OCI-LY3 (cell line): ENCODE data around the gene PKD1L1.

Source experiments
- H2AFZ ChIP-seq: fragments of 200-600, 300-600 bp; shearing (Covaris generic); 2 replicates; pipeline ENCODE4 v1.6.0; 2014; ENCODE audit warnings: antibody characterized with exemption, low read depth, low read length
- H3K27ac ChIP-seq: fragments of 200-600, 300-600 bp; sonication (generic); 2 replicates; pipeline ENCODE4 v1.5.1; 2014; ENCODE audit warnings: mild to moderate bottlenecking, low read length, moderate library complexity, mixed read lengths
- H3K27me3 ChIP-seq: fragments of 200-600, 300-600 bp; sonication (generic); 2 replicates; pipeline ENCODE4 v1.6.1; 2014; ENCODE audit warnings: low read depth, low read length, mixed read lengths
- H3K36me3 ChIP-seq: fragments of 200-600, 300-600 bp; sonication (generic); replicated peaks from 2 replicates; pipeline ENCODE3; 2014; ENCODE audit warnings: low read depth, low read length, mixed read lengths
- H3K4me1 ChIP-seq: fragments of 300-600, 200-600 bp; sonication (generic); 2 replicates; pipeline ENCODE4 v1.6.1; 2014; ENCODE audit warnings: low read length, mixed read lengths
- H3K4me2 ChIP-seq: fragments of 200-600, 300-600 bp; sonication (generic); 2 replicates; pipeline ENCODE4 v1.6.1; 2014; ENCODE audit warnings: low read length, mixed read lengths
- H3K4me3 ChIP-seq: fragments of 300-600, 200-600 bp; sonication (generic); 2 replicates; pipeline ENCODE4 v1.5.1; 2014; ENCODE audit warnings: antibody characterized with exemption, mild to moderate bottlenecking, low read length, moderate library complexity
- H3K79me2 ChIP-seq: fragments of 300-600, 200-600 bp; shearing (Covaris generic); 2 replicates; pipeline ENCODE4 v1.6.1; 2014; ENCODE audit warnings: mild to moderate bottlenecking, low read length, mixed read lengths
- H3K9ac ChIP-seq: fragments of 300-600, 200-600 bp; shearing (Covaris generic); 2 replicates; pipeline ENCODE4 v1.6.0; 2014; ENCODE audit warnings: mild to moderate bottlenecking, low read length, moderate library complexity
- H3K9me3 ChIP-seq: fragments of 200-600, 300-600 bp; shearing (Covaris generic); 2 replicates; pipeline ENCODE4 v1.6.1; 2014; ENCODE audit warnings: low read length, mixed read lengths; ENCODE audit not compliant: insufficient read depth
- H4K20me1 ChIP-seq: fragments of 200-600, 300-600 bp; sonication (generic); 2 replicates; pipeline ENCODE4 v1.6.1; 2016; ENCODE audit warnings: low read length, mixed read lengths; ENCODE audit not compliant: insufficient read depth
- EZH2phosphoT487 ChIP-seq: fragments of 200-600 bp; shearing (Covaris generic); IDR thresholded peaks from 2 replicates; pipeline ENCODE4 v1.6.1; 2018; ENCODE audit warnings: antibody characterized with exemption, mixed run types, low read depth
- TF ChIP-seq, protein P1 (sequence below): fragments of 200-600, 300-600 bp; sonication (generic); IDR thresholded peaks from 2 replicates; pipeline ENCODE4 v1.5.1; 2014; ENCODE audit warnings: antibody characterized with exemption, low read length, low read depth

Gene PKD1L1

DNA sequence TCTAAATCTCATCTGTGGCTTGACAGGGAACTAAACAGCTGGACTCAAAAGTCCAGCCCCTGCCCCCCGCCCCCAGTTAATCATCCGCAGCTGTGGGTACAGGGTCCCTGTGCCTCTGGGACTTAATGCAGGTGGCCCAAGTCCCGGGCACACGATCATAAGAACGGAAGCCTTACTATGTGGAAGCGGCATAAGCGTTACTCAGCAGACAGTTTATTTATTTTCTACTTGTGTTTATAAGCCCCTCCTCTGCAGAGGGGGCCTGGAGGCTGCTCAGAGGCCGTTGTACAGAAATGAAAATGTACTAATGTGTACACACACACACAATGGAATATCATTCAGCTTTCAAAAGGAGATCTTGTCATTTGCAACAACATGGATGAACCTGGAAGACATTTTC, 208.4 kb downstream of the PKD1L1 start:
- Histone ChIP-seq H3K27ac (no peak overlapping the region), H3K79me2 (no peaks in the 10 kb centered on the region), H3K9ac (no peak overlapping the region), H4K20me1 (no peaks in the 10 kb centered on the region), H3K4me2 (no peak overlapping the region), H3K9me3 (no peaks in the 10 kb centered on the region), H3K4me1 (0 out of 2 replicates have a peak, but pooled peaks cover 3% of the 10 kb centered on the region), H3K36me3 (no peaks in the 10 kb centered on the region), H2AFZ (no peak overlapping the region), H3K4me3 (no peak overlapping the region), H3K27me3 (peaks cover 13% of the 10 kb centered on the region)
- TF ChIP-seq EZH2phosphoT487 = no peak
- TF ChIP-seq, protein P1, sequence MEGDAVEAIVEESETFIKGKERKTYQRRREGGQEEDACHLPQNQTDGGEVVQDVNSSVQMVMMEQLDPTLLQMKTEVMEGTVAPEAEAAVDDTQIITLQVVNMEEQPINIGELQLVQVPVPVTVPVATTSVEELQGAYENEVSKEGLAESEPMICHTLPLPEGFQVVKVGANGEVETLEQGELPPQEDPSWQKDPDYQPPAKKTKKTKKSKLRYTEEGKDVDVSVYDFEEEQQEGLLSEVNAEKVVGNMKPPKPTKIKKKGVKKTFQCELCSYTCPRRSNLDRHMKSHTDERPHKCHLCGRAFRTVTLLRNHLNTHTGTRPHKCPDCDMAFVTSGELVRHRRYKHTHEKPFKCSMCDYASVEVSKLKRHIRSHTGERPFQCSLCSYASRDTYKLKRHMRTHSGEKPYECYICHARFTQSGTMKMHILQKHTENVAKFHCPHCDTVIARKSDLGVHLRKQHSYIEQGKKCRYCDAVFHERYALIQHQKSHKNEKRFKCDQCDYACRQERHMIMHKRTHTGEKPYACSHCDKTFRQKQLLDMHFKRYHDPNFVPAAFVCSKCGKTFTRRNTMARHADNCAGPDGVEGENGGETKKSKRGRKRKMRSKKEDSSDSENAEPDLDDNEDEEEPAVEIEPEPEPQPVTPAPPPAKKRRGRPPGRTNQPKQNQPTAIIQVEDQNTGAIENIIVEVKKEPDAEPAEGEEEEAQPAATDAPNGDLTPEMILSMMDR = no peak

DNA sequence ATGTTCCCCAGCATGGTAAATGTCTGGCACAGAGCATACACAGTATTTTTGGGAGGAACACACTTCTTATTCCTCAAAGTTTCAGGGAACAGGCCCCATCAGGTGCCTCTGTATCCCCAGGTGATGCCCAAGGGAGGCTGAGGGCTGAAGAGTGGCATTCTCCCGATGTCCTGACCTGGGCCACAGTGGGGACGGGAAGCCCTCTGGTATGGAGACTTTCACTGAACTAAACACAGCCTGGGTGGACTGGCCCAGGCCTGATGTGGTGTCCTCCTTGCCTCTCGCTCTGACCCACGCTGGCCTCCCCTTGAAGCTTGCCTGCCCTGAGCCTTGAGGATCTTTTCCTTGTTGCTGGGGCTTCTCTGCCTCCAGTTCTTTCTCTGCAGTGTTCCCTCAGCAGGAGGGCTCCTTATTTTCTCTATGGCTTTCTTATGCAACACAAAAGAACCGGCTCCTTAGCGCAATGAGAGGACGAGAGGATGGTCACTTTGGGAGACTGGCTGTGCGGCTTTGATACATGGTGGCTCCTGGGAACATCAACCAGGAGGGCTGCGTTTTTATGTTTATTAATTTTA, 208.9 kb downstream of the PKD1L1 start:
- no peaks in the 10 kb centered on the region for H4K20me1 ChIP-seq
- TF ChIP-seq EZH2phosphoT487 = no peak
- TF ChIP-seq, protein P1 = no peak
- no peak overlapping the region for H3K27ac ChIP-seq
- H3K4me2 ChIP-seq = no peak overlapping the region
- H3K9me3 ChIP-seq = no peaks in the 10 kb centered on the region
- H3K79me2 ChIP-seq = no peaks in the 10 kb centered on the region
- no peaks in the 10 kb centered on the region for H3K36me3 ChIP-seq
- peaks cover 18% of the 10 kb centered on the region for H3K27me3 ChIP-seq
- H3K4me1 ChIP-seq = 0 out of 2 replicates have a peak, but pooled peaks cover 3% of the 10 kb centered on the region
- no peak overlapping the region for H3K9ac ChIP-seq
- H2AFZ ChIP-seq = no peak overlapping the region
- H3K4me3 ChIP-seq = no peak overlapping the region

DNA sequence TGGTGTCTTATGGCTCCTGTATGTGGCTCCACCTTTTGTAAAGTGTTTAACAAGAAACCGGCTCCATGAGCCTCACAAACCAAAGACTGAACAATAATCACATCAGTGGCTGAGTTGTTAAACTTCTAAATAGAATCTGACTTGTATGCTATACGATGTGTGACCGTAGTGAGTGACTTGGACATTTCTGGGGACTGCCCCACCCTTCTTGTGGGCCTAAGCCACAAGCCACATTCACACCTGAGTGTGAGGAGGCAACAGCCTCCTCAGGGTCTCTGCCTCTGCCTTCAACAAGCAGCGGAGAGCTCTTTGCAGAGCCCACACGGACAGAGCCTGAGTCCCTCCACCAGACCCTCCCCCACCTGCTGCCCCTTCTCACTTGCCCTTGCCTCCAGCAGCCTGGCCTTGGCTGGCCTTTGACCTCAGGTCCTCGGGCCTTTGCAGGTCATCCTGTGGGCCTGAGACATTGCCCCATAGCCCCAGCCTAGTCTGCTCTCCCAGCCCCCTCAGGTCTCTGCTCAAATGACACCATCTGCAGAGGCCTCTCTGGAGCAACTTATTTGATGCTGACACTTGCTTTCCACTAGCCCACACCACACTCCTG, 209.6 kb downstream of the PKD1L1 start:
- no peak overlapping the region for H3K4me2 ChIP-seq
- TF ChIP-seq, protein P1 = no peak
- no peak for TF ChIP-seq EZH2phosphoT487
- no peaks in the 10 kb centered on the region for H3K36me3 ChIP-seq
- no peak overlapping the region for H3K4me3 ChIP-seq
- no peak overlapping the region for H3K9ac ChIP-seq
- H3K4me1 ChIP-seq = 0 out of 2 replicates have a peak, but pooled peaks cover 3% of the 10 kb centered on the region
- no peak overlapping the region for H3K27ac ChIP-seq
- H2AFZ ChIP-seq = no peak overlapping the region
- peaks cover 25% of the 10 kb centered on the region for H3K27me3 ChIP-seq
- no peaks in the 10 kb centered on the region for H3K9me3 ChIP-seq
- no peaks in the 10 kb centered on the region for H3K79me2 ChIP-seq
- no peaks in the 10 kb centered on the region for H4K20me1 ChIP-seq

DNA sequence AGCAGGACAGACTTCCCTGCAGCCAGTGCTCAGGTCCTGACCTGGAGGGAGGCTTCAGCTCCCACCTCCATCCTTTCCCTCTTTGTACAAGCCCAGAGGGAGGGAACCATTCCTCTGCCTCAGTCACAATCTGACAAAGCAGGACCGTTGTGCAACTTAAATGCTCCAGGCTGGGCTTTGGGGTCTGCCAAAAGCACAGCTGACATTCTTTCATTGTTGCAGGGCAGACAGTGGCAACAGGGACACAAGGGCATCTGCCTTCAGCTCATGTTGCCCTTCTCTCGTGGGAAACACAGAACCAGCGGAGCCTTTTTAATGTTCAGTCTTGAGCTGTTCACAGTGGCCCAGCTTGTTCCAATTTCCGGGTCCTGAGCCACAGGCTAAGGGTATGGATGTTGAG, 210.7 kb downstream of the PKD1L1 start:
- peaks cover 32% of the 10 kb centered on the region for H3K27me3 ChIP-seq
- no peak overlapping the region for H3K4me2 ChIP-seq
- H4K20me1 ChIP-seq = no peaks in the 10 kb centered on the region
- TF ChIP-seq EZH2phosphoT487 = no peak
- TF ChIP-seq, protein P1 = no peak
- H3K36me3 ChIP-seq = no peaks in the 10 kb centered on the region
- no peaks in the 10 kb centered on the region for H3K9me3 ChIP-seq
- no peak overlapping the region for H3K9ac ChIP-seq
- no peak overlapping the region for H3K4me3 ChIP-seq
- 0 out of 2 replicates have a peak, but pooled peaks cover 3% of the 10 kb centered on the region for H3K4me1 ChIP-seq
- no peak overlapping the region for H2AFZ ChIP-seq
- H3K79me2 ChIP-seq = no peaks in the 10 kb centered on the region
- H3K27ac ChIP-seq = no peak overlapping the region
